Panc1 (cell line): ENCODE results near the gene TJAP1. TPM values are rescaled to one million over a fixed set of nuclear protein-coding genes. Genes with fewer than 3 reads are reported as not detected.

ENCODE experiments used
- ATAC-seq: fragments of 200-7000 bp; cut with Tn5 transposase; 2 replicates; pipeline ENCODE4 v1.9.1; 2020; ENCODE audit warnings: mild to moderate bottlenecking, moderate library complexity
- BruUV-seq: library from RNA; stranded (reverse); fragments of 400-500 nt; replicated peaks from 2 replicates; lab custom pipeline; 2021; lab: Mats Ljungman, UMichigan
- CTCF ChIA-PET: fragments of 300-600 bp; sonication (Branson Sonifier 250); formaldehyde crosslinking; loops from one replicate; lab custom pipeline; 2022; ENCODE audit warnings: antibody characterized with exemption; lab: Charles Lee
- POLR2A ChIA-PET: fragments of 300-600 bp; sonication (Branson Sonifier 250); formaldehyde crosslinking; loops from one replicate; lab custom pipeline; 2022; ENCODE audit warnings: antibody characterized with exemption; lab: Charles Lee
- DNase-seq: peaks from one replicate; pipeline ENCODE4 v3.0.0-alpha.2; 2010; ENCODE audit warnings: low read depth, low spot score
- H3K27ac ChIP-seq: 2 replicates; pipeline ENCODE4 v1.5.1; 2011; ENCODE audit warnings: mild to moderate bottlenecking, low read length, inconsistent platforms
- H3K27me3 ChIP-seq: fragments of 200-500 bp; sonication (Bioruptor generic); 2 replicates; pipeline ENCODE4 v1.6.0; 2014; ENCODE audit warnings: low read length, inconsistent platforms; ENCODE audit not compliant: control insufficient read depth, insufficient read depth
- H3K36me3 ChIP-seq: fragments of 200-500 bp; sonication (Bioruptor generic); 2 replicates; pipeline ENCODE4 v1.5.1; 2014; ENCODE audit warnings: inconsistent platforms, mild to moderate bottlenecking, low read length, moderate library complexity; ENCODE audit not compliant: control insufficient read depth, insufficient read depth
- H3K4me1 ChIP-seq: 2 replicates; pipeline ENCODE4 v1.5.1; 2011; ENCODE audit warnings: inconsistent platforms, mild to moderate bottlenecking, low read length, moderate library complexity; ENCODE audit not compliant: control insufficient read depth, insufficient read depth
- H3K4me3 ChIP-seq, 2 experiments: 2 replicates each; pipeline ENCODE4 v1.5.1; 2011 to 2012; ENCODE audit warnings: low read depth in 2 of 2, low read length in 2 of 2, mild to moderate bottlenecking in 2 of 2, inconsistent platforms in 1 of 2, moderate library complexity in 1 of 2
- H3K9me3 ChIP-seq: fragments of 200-500 bp; sonication (Bioruptor generic); 2 replicates; pipeline ENCODE4 v1.5.1; 2014; ENCODE audit warnings: low read depth, mild to moderate bottlenecking, inconsistent platforms, low read length, moderate library complexity; ENCODE audit not compliant: control insufficient read depth, insufficient read depth
- POLR2AphosphoS5 ChIP-seq: IDR thresholded peaks from 2 replicates; pipeline ENCODE4 v1.6.1; 2012; ENCODE audit warnings: mild to moderate bottlenecking, low read depth, low read length, moderate library complexity
- SIN3A ChIP-seq: IDR thresholded peaks from 2 replicates; pipeline ENCODE4 v1.6.1; 2012; ENCODE audit warnings: low read depth, mild to moderate bottlenecking, low read length, moderate library complexity, borderline replicate concordance; ENCODE audit not compliant: insufficient read depth
- TCF7L2 ChIP-seq: IDR thresholded peaks from 2 replicates; pipeline ENCODE4 v1.6.1; 2011; ENCODE audit warnings: mild to moderate bottlenecking, low read depth, low read length, inconsistent platforms
- in situ Hi-C: cut with HindIII; loops from 2 replicates; pipeline ENCODE4 v1.10.0; 2016; ENCODE audit warnings: low sequenced_read_pairs, low pct_unique_long_range_greater_than_20kb
- intact Hi-C: fragments of 100-400 bp; cut with micrococcal nuclease; formaldehyde crosslinking; loops from one replicate; pipeline ENCODE4 v1.10.0; 2022; ENCODE audit not compliant: unreplicated experiment
- total RNA-seq: library from RNA; stranded (reverse); gene quantifications from one replicate; pipeline ENCODE4 v1.2.1, GENCODE V29; 2021; ENCODE audit not compliant: unreplicated experiment
- TF ChIP-seq, protein P1 (sequence below), 2 experiments: IDR thresholded peaks; 2 replicates each; pipeline ENCODE4 v1.6.1; 2011 to 2012; ENCODE audit warnings: low read depth in 2 of 2, control low read depth in 1 of 2, low read length in 1 of 2, mild to moderate bottlenecking in 1 of 2, moderate library complexity in 1 of 2; ENCODE audit not compliant: insufficient read depth in 1 of 2
- TF ChIP-seq, protein P2 (sequence below): fragments of 450-650 bp; IDR thresholded peaks from 2 replicates; pipeline ENCODE4 v1.5.1; 2017; ENCODE audit warnings: mild to moderate bottlenecking

TJAP1 gene
- total RNA-seq, 1 experiment from 2014 or later = 42.7 TPM

DNA sequence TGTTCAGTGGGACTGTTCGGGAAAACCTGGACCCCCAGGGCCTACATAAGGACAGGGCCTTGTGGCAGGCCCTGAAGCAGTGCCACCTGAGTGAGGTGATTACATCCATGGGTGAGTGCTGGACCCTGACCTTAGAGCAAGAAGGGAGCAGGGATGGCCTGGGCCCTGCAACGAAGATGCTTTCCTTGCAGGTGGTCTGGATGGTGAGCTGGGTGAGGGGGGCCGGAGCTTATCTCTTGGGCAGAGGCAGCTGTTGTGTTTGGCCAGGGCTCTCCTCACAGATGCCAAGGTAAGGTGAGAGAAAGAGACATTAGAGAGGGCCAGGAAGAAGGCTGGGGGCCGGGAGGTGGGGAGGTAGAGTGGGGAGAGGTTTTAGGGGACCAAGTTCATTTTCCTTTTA lies 28.5 kb upstream of the TJAP1 start:
- DNase-seq (no peak), ATAC-seq (no peak)
- TF ChIP-seq, protein P1, sequence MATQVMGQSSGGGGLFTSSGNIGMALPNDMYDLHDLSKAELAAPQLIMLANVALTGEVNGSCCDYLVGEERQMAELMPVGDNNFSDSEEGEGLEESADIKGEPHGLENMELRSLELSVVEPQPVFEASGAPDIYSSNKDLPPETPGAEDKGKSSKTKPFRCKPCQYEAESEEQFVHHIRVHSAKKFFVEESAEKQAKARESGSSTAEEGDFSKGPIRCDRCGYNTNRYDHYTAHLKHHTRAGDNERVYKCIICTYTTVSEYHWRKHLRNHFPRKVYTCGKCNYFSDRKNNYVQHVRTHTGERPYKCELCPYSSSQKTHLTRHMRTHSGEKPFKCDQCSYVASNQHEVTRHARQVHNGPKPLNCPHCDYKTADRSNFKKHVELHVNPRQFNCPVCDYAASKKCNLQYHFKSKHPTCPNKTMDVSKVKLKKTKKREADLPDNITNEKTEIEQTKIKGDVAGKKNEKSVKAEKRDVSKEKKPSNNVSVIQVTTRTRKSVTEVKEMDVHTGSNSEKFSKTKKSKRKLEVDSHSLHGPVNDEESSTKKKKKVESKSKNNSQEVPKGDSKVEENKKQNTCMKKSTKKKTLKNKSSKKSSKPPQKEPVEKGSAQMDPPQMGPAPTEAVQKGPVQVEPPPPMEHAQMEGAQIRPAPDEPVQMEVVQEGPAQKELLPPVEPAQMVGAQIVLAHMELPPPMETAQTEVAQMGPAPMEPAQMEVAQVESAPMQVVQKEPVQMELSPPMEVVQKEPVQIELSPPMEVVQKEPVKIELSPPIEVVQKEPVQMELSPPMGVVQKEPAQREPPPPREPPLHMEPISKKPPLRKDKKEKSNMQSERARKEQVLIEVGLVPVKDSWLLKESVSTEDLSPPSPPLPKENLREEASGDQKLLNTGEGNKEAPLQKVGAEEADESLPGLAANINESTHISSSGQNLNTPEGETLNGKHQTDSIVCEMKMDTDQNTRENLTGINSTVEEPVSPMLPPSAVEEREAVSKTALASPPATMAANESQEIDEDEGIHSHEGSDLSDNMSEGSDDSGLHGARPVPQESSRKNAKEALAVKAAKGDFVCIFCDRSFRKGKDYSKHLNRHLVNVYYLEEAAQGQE (IDR thresholded peaks at IDR 0.05; ENCODE audit: insufficient read depth in 1 of 2, low read depth in 2 of 2, low read length in 1 of 2) = no peak
- TF ChIP-seq SIN3A = no peak
- no peak for TF ChIP-seq TCF7L2
- TF ChIP-seq POLR2AphosphoS5 = no peak
- TF ChIP-seq, protein P2, sequence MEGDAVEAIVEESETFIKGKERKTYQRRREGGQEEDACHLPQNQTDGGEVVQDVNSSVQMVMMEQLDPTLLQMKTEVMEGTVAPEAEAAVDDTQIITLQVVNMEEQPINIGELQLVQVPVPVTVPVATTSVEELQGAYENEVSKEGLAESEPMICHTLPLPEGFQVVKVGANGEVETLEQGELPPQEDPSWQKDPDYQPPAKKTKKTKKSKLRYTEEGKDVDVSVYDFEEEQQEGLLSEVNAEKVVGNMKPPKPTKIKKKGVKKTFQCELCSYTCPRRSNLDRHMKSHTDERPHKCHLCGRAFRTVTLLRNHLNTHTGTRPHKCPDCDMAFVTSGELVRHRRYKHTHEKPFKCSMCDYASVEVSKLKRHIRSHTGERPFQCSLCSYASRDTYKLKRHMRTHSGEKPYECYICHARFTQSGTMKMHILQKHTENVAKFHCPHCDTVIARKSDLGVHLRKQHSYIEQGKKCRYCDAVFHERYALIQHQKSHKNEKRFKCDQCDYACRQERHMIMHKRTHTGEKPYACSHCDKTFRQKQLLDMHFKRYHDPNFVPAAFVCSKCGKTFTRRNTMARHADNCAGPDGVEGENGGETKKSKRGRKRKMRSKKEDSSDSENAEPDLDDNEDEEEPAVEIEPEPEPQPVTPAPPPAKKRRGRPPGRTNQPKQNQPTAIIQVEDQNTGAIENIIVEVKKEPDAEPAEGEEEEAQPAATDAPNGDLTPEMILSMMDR = no peak
- Histone ChIP-seq H3K4me1 (peaks cover under 1% of the 10 kb centered on the region; the same call in 1 of the 2 replicates), H3K27ac (no peak overlapping the region), H3K36me3 (peaks cover 2% of the 10 kb centered on the region; the same call in 1 of the 2 replicates), H3K27me3 (no peaks in the 10 kb centered on the region), H3K9me3 (no peaks in the 10 kb centered on the region), H3K4me3 (no peak overlapping the region)
- in situ Hi-C loops (no loop called here), intact Hi-C loops (no loop called here)
- ChIA-PET POLR2A (interaction anchor here (0.5 to 0.6 kb wide), 2 partner anchors 8 to 520 kb away, joined by 8 to 16 read pairs; partner anchors contain the start of gene CNPY3), CTCF (no interaction called here)
- BruUV-seq = no TSS peak

DNA sequence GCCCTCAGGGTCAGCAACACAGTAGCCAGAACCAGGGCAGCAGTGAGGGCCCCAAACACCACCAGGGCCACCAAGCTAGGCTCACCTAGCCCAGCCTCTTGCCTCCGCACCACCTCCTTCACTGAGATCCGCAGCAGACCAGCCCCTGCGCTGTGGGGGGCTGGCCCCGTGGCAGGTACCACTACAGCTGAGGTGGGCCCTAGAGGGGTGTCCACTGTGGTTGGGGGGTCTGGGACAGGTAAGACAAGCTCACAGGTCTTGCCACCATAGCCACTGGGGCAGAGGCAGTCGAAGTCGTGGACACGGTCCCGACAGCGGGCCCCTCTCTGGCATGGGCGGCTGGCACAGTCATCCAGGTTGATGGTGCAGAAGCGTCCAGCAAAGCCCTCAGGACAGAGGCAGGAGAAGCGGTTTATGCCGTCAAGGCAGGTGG lies 26.7 kb upstream of the TJAP1 start:
- intact Hi-C loops (no loop called here), in situ Hi-C loops (no loop called here)
- peaks cover 4% of the 10 kb centered on the region; the same call in 1 of the 2 replicates for H3K4me1 ChIP-seq
- no peaks in the 10 kb centered on the region for H3K9me3 ChIP-seq
- CTCF ChIA-PET = no interaction called here
- no peak for TF ChIP-seq TCF7L2
- TF ChIP-seq, protein P1 (IDR thresholded peaks at IDR 0.05; ENCODE audit: insufficient read depth in 1 of 2, low read depth in 2 of 2, low read length in 1 of 2) = no peak
- TF ChIP-seq, protein P2 = no peak
- TF ChIP-seq SIN3A = no peak
- no peak for TF ChIP-seq POLR2AphosphoS5
- BruUV-seq = no TSS peak
- POLR2A ChIA-PET = no interaction called here
- ATAC-seq (no peak), DNase-seq (no peak)
- H3K27ac ChIP-seq = no peak overlapping the region
- no peaks in the 10 kb centered on the region for H3K27me3 ChIP-seq
- no peak overlapping the region for H3K4me3 ChIP-seq
- H3K36me3 ChIP-seq = peaks cover 2% of the 10 kb centered on the region; the same call in 1 of the 2 replicates
